Measurements from ENCODE around the gene TAS2R46. TPM values are rescaled to one million over a fixed set of nuclear protein-coding genes. Genes with fewer than 3 reads are reported as not detected.
"Not testable (repeated sequence)": the region's sequence is repeated elsewhere in the genome, so short reads cannot be mapped to it uniquely, and the experiment has no call there.

TAS2R46 gene
- total RNA-seq, 1 experiment from 2014 or later, result 2.2 TPM

DNA sequence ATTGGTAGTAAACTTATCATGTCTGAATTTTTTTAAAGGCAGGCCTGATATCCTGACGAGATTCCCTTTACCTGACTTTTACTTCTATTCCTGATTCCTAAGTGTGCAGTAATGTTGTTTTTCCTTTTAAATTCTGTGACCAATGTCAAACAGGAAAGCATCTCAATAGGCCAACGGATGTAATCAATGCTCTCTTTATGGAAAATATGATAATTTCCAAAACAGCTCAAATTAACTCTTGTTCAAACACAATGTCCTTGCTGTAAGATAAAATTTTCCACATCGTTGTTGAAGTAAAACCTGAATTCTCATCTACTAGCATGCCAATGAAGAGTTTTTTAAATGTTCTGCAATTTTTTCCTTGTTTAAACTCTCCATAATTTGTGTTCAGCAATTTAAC is 22.9 kb downstream of the TAS2R46 start:
- H3K9me3 Mint-ChIP-seq (ENCODE audit: low read depth, unreplicated experiment), result no peaks in the 10 kb centered on the region
- TF ChIP-seq, protein P1, sequence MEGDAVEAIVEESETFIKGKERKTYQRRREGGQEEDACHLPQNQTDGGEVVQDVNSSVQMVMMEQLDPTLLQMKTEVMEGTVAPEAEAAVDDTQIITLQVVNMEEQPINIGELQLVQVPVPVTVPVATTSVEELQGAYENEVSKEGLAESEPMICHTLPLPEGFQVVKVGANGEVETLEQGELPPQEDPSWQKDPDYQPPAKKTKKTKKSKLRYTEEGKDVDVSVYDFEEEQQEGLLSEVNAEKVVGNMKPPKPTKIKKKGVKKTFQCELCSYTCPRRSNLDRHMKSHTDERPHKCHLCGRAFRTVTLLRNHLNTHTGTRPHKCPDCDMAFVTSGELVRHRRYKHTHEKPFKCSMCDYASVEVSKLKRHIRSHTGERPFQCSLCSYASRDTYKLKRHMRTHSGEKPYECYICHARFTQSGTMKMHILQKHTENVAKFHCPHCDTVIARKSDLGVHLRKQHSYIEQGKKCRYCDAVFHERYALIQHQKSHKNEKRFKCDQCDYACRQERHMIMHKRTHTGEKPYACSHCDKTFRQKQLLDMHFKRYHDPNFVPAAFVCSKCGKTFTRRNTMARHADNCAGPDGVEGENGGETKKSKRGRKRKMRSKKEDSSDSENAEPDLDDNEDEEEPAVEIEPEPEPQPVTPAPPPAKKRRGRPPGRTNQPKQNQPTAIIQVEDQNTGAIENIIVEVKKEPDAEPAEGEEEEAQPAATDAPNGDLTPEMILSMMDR (IDR thresholded peaks at IDR 0.05; ENCODE audit: unreplicated experiment), result no peak
- H3K27ac Mint-ChIP-seq (ENCODE audit: unreplicated experiment), result no peak overlapping the region
- H3K4me1 Mint-ChIP-seq (ENCODE audit: low read depth, unreplicated experiment), result no peaks in the 10 kb centered on the region
- no peaks in the 10 kb centered on the region for H3K27me3 Mint-ChIP-seq (ENCODE audit: unreplicated experiment)
- CTCF ChIA-PET, result no interaction called here
- intact Hi-C loops (cut with micrococcal nuclease; ENCODE audit: unreplicated experiment), result loop anchor here (1.0 to 5.0 kb wide), 2 partner anchors 26 to 43 kb away; no protein-coding TSS in a partner anchor
- H3K36me3 Mint-ChIP-seq (ENCODE audit: insufficient read depth, unreplicated experiment), result no peaks in the 10 kb centered on the region
- DNase-seq, result no peak
- no TSS peak for BruUV-seq (replicated peaks)
- no peak overlapping the region for H3K4me3 Mint-ChIP-seq (ENCODE audit: low read depth, unreplicated experiment)

DNA sequence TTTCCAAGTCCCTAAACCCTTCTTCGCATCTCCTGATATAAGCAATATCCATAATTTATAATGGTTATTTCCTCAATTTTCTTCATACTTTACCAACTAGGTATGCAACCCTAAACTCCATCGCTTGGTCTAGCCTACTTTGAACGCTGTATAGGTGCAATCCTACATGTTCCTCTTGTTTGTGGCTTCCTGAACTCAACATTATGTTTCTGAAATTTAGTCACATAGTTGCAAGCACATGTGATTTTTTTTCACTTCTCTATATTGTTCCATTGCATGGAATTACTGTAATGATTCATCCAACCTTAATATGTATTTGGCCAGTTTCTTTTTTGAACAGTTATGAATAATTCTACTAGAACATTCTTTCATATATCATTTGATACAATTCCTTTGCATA is 28.1 kb downstream of the TAS2R46 start:
- intact Hi-C loops (cut with micrococcal nuclease; ENCODE audit: unreplicated experiment); H3K36me3 Mint-ChIP-seq (ENCODE audit: insufficient read depth, unreplicated experiment); H3K4me1 Mint-ChIP-seq (ENCODE audit: low read depth, unreplicated experiment): not testable (repeated sequence)

DNA sequence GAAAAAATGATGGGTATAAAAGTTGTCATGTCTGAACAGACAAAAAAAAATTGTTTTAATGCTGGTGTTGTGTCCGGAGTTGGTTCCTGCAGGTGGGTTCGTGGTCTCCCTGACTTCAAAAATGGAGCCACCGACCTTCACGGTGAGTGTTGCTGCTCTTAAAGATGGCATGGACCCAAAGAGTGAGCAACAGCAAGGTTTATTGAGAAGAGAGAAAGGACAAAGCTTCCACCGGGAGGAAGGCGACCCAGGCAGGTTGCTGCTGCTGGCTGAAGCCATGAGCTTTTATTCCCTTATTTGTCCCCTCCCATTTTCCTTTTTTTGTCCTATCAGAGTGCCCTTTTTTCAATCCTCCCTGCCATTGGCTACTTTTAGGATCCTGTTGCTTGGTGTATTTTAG is 30.8 kb downstream of the TAS2R46 start, which contains the start of gene TAS2R31:
TSS of gene TAS2R31 (minus strand) at position 101 of the 400 bp plus-strand sequence. CDS start at position 29, 72 bp downstream.
- TF ChIP-seq, protein P1 (IDR thresholded peaks at IDR 0.05; ENCODE audit: unreplicated experiment), result no peak
- H3K27ac Mint-ChIP-seq (ENCODE audit: unreplicated experiment), result no peak within 1 kb of the TSS
- no peaks in the 10 kb centered on the region for H3K4me1 Mint-ChIP-seq (ENCODE audit: low read depth, unreplicated experiment)
- CTCF ChIA-PET, result no interaction called here
- no peak for DNase-seq
- no peaks in the 10 kb centered on the region for H3K27me3 Mint-ChIP-seq (ENCODE audit: unreplicated experiment)
- no peak within 1 kb of the TSS for H3K4me3 Mint-ChIP-seq (ENCODE audit: low read depth, unreplicated experiment)
- BruUV-seq (replicated peaks), result no TSS peak
- intact Hi-C loops (cut with micrococcal nuclease; ENCODE audit: unreplicated experiment), result loop anchor here (2.0 kb wide), 1 partner anchor 67 kb away; no protein-coding TSS in a partner anchor
- H3K9me3 Mint-ChIP-seq (ENCODE audit: low read depth, unreplicated experiment), result peaks cover 3% of the 10 kb centered on the region
- H3K36me3 Mint-ChIP-seq (ENCODE audit: insufficient read depth, unreplicated experiment), result no peaks in the 10 kb centered on the region

More for the DNA sequence above, 28.1 kb downstream of the TAS2R46 start:
- BruUV-seq (replicated peaks); H3K9me3 Mint-ChIP-seq (ENCODE audit: low read depth, unreplicated experiment); H3K27me3 Mint-ChIP-seq (ENCODE audit: unreplicated experiment); H3K27ac Mint-ChIP-seq (ENCODE audit: unreplicated experiment); CTCF ChIA-PET; H3K4me3 Mint-ChIP-seq (ENCODE audit: low read depth, unreplicated experiment); DNase-seq: not testable (repeated sequence)

- Mint-ChIP-seq H3K4me1 (ENCODE audit: low read depth, unreplicated experiment) (no peaks in the 10 kb centered on the region), H3K27me3 (ENCODE audit: unreplicated experiment) (no peaks in the 10 kb centered on the region), H3K27ac (ENCODE audit: unreplicated experiment) (no peak overlapping the region), H3K9me3 (ENCODE audit: low read depth, unreplicated experiment) (peaks cover 5% of the 10 kb centered on the region), H3K4me3 (ENCODE audit: low read depth, unreplicated experiment) (no peak overlapping the region), H3K36me3 (ENCODE audit: insufficient read depth, unreplicated experiment) (no peaks in the 10 kb centered on the region)
- DNase-seq, result no peak
- intact Hi-C loops (cut with micrococcal nuclease; ENCODE audit: unreplicated experiment), result no loop called here
- BruUV-seq (replicated peaks), result no TSS peak
- TF ChIP-seq, protein P1 (IDR thresholded peaks at IDR 0.05; ENCODE audit: unreplicated experiment), result no peak
- CTCF ChIA-PET, result interaction anchor here (1.1 kb wide), 1 partner anchor 101 kb away, joined by 3 read pairs; no protein-coding TSS in a partner anchor
Observed at GRCh38 chr12:11026118-11026517, 36.0 kb downstream of the TAS2R46 start.

- H3K27me3 Mint-ChIP-seq (ENCODE audit: unreplicated experiment), result no peaks in the 10 kb centered on the region
- TF ChIP-seq, protein P1 (IDR thresholded peaks at IDR 0.05; ENCODE audit: unreplicated experiment), result no peak
- intact Hi-C loops (cut with micrococcal nuclease; ENCODE audit: unreplicated experiment), result no loop called here
- no TSS peak for BruUV-seq (replicated peaks)
- H3K27ac Mint-ChIP-seq (ENCODE audit: unreplicated experiment), result no peak overlapping the region
- H3K4me3 Mint-ChIP-seq (ENCODE audit: low read depth, unreplicated experiment), result no peak overlapping the region
- H3K9me3 Mint-ChIP-seq (ENCODE audit: low read depth, unreplicated experiment), result peaks cover 5% of the 10 kb centered on the region
- no peaks in the 10 kb centered on the region for H3K4me1 Mint-ChIP-seq (ENCODE audit: low read depth, unreplicated experiment)
- no peaks in the 10 kb centered on the region for H3K36me3 Mint-ChIP-seq (ENCODE audit: insufficient read depth, unreplicated experiment)
- DNase-seq, result no peak
- CTCF ChIA-PET, result no interaction called here
Observed at GRCh38 chr12:11023387-11023786, 38.7 kb downstream of the TAS2R46 start.
